Inflammatory macrophage treated with lipopolysaccharide for 1 hour (primary cell): ENCODE results near the gene HSD17B11.
"Not testable (repeated sequence)": the region's sequence is repeated elsewhere in the genome, so short reads cannot be mapped to it uniquely, and the experiment has no call there.

Source experiments
- DNase-seq, 2 donors: peaks; one replicate each; pipeline ENCODE4 v3.0.0-alpha.2; 2020 to 2022

HSD17B11 gene

GRCh38 chr4:87403732-87404131 lies 12.7 kb upstream of the HSD17B11 start:
- not testable (repeated sequence) for DNase-seq

GRCh38 chr4:87399954-87400353 lies 9.0 kb upstream of the HSD17B11 start:
- no peak for DNase-seq

- DNase-seq = no peak
Measured at GRCh38 chr4:87399148-87399547, 8.2 kb upstream of the HSD17B11 start.

- DNase-seq = not testable (repeated sequence)
Measured at GRCh38 chr4:87395851-87396250, 4.9 kb upstream of the HSD17B11 start.

GRCh38 chr4:87395073-87395472 lies 4.1 kb upstream of the HSD17B11 start:
- not testable (repeated sequence) for DNase-seq

GRCh38 chr4:87392183-87392582 lies 1.2 kb upstream of the HSD17B11 start:
- no peak for DNase-seq

GRCh38 chr4:87391576-87392054 lies 627 bp upstream of the HSD17B11 start:
- DNase-seq = no peak

GRCh38 chr4:87390551-87390890 lies 467 bp downstream of the HSD17B11 start:
- no peak for DNase-seq

- DNase-seq = not testable (repeated sequence)
Measured at GRCh38 chr4:87390055-87390454, 933 bp downstream of the HSD17B11 start.

- peak; percentile 45 to 67 for DNase-seq
Measured at GRCh38 chr4:87388901-87389300, 2.1 kb downstream of the HSD17B11 start.

GRCh38 chr4:87387237-87387636 lies 3.8 kb downstream of the HSD17B11 start:
- DNase-seq = no peak

GRCh38 chr4:87384466-87385132 lies 6.4 kb downstream of the HSD17B11 start:
- DNase-seq = not testable (repeated sequence)

GRCh38 chr4:87382931-87383330 lies 8.1 kb downstream of the HSD17B11 start:
- no peak for DNase-seq

- no peak for DNase-seq
Measured at GRCh38 chr4:87382116-87382515, 8.9 kb downstream of the HSD17B11 start.

- no peak for DNase-seq
Measured at GRCh38 chr4:87377816-87378215, 13.2 kb downstream of the HSD17B11 start.

- peak; percentile 33 to 75 for DNase-seq
Measured at GRCh38 chr4:87375719-87376291, 15.2 kb downstream of the HSD17B11 start.

- DNase-seq = no peak
Measured at GRCh38 chr4:87370068-87370467, 20.9 kb downstream of the HSD17B11 start.

GRCh38 chr4:87366521-87367162 lies 24.3 kb downstream of the HSD17B11 start:
- DNase-seq = no peak

GRCh38 chr4:87365348-87365747 lies 25.6 kb downstream of the HSD17B11 start:
- no peak for DNase-seq

GRCh38 chr4:87363552-87363951 lies 27.4 kb downstream of the HSD17B11 start:
- DNase-seq = no peak

- DNase-seq = no peak
Measured at GRCh38 chr4:87360338-87360935, 30.6 kb downstream of the HSD17B11 start.

- DNase-seq = no peak
Measured at GRCh38 chr4:87359258-87359657, 31.7 kb downstream of the HSD17B11 start.

- DNase-seq = no peak
Measured at GRCh38 chr4:87356832-87357526, 34.0 kb downstream of the HSD17B11 start.
